Measurements from ENCODE around the gene DICER1.

Gene DICER1

DNA sequence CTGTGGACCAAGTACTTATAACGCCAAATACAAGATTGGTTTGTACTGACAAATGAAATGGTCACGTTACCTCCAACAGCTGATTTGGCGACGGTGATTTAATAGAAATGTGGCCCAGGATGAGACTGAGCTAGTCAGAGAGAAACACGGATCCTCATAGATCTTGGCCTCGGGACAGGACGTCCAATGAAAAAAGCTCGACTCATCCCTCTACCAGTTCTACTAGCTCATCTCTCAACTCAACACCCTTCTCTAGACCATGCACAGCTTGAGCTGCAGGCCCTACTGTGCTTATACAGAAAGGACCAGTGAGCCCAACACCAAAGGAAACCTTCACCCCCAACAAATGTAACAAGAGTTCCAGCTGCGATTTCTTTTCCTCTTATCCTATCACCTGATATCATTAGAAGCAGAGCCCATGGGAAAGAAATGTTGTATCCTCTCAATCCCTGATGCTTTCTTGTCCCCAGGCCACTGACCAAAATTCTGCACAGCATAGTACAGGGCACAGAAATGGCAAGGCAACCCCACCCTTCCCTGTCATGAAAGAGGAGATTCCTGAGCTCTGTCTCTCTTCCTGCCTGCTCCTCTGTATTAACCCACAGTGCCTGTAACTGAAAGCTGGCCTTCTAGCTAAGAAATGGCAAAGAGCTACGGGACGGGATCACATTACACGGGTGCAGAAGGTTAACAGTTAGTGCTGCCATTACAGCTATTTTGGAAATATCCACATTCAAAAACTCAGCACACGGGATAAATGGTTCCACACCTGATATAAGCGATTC lies 39.2 kb downstream of the DICER1 start:
- no peak for DNase-seq
- Histone ChIP-seq H3K9me3 (ENCODE audit: control insufficient read depth, low read length) (no peaks in the 10 kb centered on the region), H3K27me3 (replicated peaks; ENCODE audit: control insufficient read depth, insufficient read depth, low read length, poor library complexity, severe bottlenecking) (no peaks in the 10 kb centered on the region), H3K4me3 (ENCODE audit: insufficient read depth, low read depth, low read length, poor library complexity, severe bottlenecking) (no peak overlapping the region), H3K4me1 (ENCODE audit: control insufficient read depth, insufficient read depth, low read length, poor library complexity, severe bottlenecking) (no peaks in the 10 kb centered on the region), H3K36me3 (ENCODE audit: control insufficient read depth, insufficient read depth, low read length) (peaks cover 51% of the 10 kb centered on the region), H3K27ac (ENCODE audit: insufficient read depth, low read length, poor library complexity, severe bottlenecking) (no peak overlapping the region)

DNA sequence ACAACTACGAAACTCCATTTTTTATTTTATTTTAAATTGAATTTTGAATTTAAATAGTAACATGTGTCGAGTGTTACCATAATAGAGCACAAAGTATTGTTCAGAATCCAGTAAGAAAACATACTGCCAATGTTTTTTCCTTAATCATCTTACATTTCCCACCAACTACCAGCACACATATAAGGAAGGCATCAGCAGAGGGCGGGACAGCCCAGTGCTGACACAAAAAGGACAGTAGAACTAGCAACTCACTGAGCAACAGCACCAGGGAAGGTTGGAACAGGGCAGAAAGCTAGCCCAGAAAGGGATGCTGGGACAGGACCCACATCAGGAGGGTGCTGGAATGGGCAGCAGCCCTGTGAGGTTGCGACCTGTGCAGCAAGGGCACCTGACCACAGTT lies 43.9 kb downstream of the DICER1 start:
- Histone ChIP-seq H3K4me1 (ENCODE audit: control insufficient read depth, insufficient read depth, low read length, poor library complexity, severe bottlenecking) (no peaks in the 10 kb centered on the region), H3K9me3 (ENCODE audit: control insufficient read depth, low read length) (no peaks in the 10 kb centered on the region), H3K27me3 (replicated peaks; ENCODE audit: control insufficient read depth, insufficient read depth, low read length, poor library complexity, severe bottlenecking) (no peaks in the 10 kb centered on the region), H3K27ac (ENCODE audit: insufficient read depth, low read length, poor library complexity, severe bottlenecking) (no peak overlapping the region), H3K36me3 (ENCODE audit: control insufficient read depth, insufficient read depth, low read length) (peaks cover 52% of the 10 kb centered on the region), H3K4me3 (ENCODE audit: insufficient read depth, low read depth, low read length, poor library complexity, severe bottlenecking) (no peak overlapping the region)
- no peak for DNase-seq

GRCh38 chr14:95111507-95112164 lies 45.7 kb downstream of the DICER1 start:
- Histone ChIP-seq H3K4me3 (ENCODE audit: insufficient read depth, low read depth, low read length, poor library complexity, severe bottlenecking) (no peak overlapping the region), H3K27ac (ENCODE audit: insufficient read depth, low read length, poor library complexity, severe bottlenecking) (no peak overlapping the region), H3K36me3 (ENCODE audit: control insufficient read depth, insufficient read depth, low read length) (peaks cover 60% of the 10 kb centered on the region)

GRCh38 chr14:95110178-95110577 lies 47.2 kb downstream of the DICER1 start:
- no peak overlapping the region for H3K27ac ChIP-seq (ENCODE audit: insufficient read depth, low read length, poor library complexity, severe bottlenecking)
- H3K9me3 ChIP-seq (ENCODE audit: control insufficient read depth, low read length) = no peaks in the 10 kb centered on the region
- no peak overlapping the region for H3K4me3 ChIP-seq (ENCODE audit: insufficient read depth, low read depth, low read length, poor library complexity, severe bottlenecking)
- H3K36me3 ChIP-seq (ENCODE audit: control insufficient read depth, insufficient read depth, low read length) = peaks cover 57% of the 10 kb centered on the region
- H3K27me3 ChIP-seq (replicated peaks; ENCODE audit: control insufficient read depth, insufficient read depth, low read length, poor library complexity, severe bottlenecking) = no peaks in the 10 kb centered on the region
- no peaks in the 10 kb centered on the region for H3K4me1 ChIP-seq (ENCODE audit: control insufficient read depth, insufficient read depth, low read length, poor library complexity, severe bottlenecking)
- no peak for DNase-seq

More at GRCh38 chr14:95111507-95112164, 45.7 kb downstream of the DICER1 start:
- Histone ChIP-seq H3K27me3 (replicated peaks; ENCODE audit: control insufficient read depth, insufficient read depth, low read length, poor library complexity, severe bottlenecking) (no peaks in the 10 kb centered on the region), H3K4me1 (ENCODE audit: control insufficient read depth, insufficient read depth, low read length, poor library complexity, severe bottlenecking) (no peaks in the 10 kb centered on the region), H3K9me3 (ENCODE audit: control insufficient read depth, low read length) (no peaks in the 10 kb centered on the region)
- no peak for DNase-seq

GRCh38 chr14:95107711-95108110 lies 49.6 kb downstream of the DICER1 start:
- no peaks in the 10 kb centered on the region for H3K27me3 ChIP-seq (replicated peaks; ENCODE audit: control insufficient read depth, insufficient read depth, low read length, poor library complexity, severe bottlenecking)
- H3K36me3 ChIP-seq (ENCODE audit: control insufficient read depth, insufficient read depth, low read length) = peaks cover 62% of the 10 kb centered on the region
- no peak overlapping the region for H3K27ac ChIP-seq (ENCODE audit: insufficient read depth, low read length, poor library complexity, severe bottlenecking)
- no peak overlapping the region for H3K4me3 ChIP-seq (ENCODE audit: insufficient read depth, low read depth, low read length, poor library complexity, severe bottlenecking)
- no peak for DNase-seq
- no peaks in the 10 kb centered on the region for H3K4me1 ChIP-seq (ENCODE audit: control insufficient read depth, insufficient read depth, low read length, poor library complexity, severe bottlenecking)
- H3K9me3 ChIP-seq (ENCODE audit: control insufficient read depth, low read length) = no peaks in the 10 kb centered on the region

DNA sequence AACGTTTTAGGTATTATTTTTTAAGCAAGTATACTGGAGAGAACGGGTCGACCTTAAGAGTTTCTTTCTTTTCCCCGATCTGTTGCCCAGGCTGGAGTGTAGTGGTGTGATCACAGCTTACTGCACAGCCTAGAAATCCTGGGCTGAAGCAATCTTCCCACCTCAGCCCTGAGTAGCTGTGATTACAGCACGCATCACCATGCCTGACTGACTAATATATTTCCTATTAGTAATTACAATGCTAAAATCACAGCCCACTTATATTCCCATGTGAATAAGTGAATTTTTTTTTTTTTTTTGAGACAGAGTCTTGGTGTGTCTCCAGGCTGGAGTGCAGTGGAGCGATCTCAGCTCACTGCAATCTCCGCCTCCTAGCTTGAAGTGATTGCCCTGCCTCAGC lies 50.4 kb downstream of the DICER1 start:
- DNase-seq = no peak
- Histone ChIP-seq H3K27me3 (replicated peaks; ENCODE audit: control insufficient read depth, insufficient read depth, low read length, poor library complexity, severe bottlenecking) (no peaks in the 10 kb centered on the region), H3K27ac (ENCODE audit: insufficient read depth, low read length, poor library complexity, severe bottlenecking) (no peak overlapping the region), H3K4me3 (ENCODE audit: insufficient read depth, low read depth, low read length, poor library complexity, severe bottlenecking) (no peak overlapping the region), H3K36me3 (ENCODE audit: control insufficient read depth, insufficient read depth, low read length) (peaks cover 68% of the 10 kb centered on the region), H3K4me1 (ENCODE audit: control insufficient read depth, insufficient read depth, low read length, poor library complexity, severe bottlenecking) (no peaks in the 10 kb centered on the region), H3K9me3 (ENCODE audit: control insufficient read depth, low read length) (no peaks in the 10 kb centered on the region)

DNA sequence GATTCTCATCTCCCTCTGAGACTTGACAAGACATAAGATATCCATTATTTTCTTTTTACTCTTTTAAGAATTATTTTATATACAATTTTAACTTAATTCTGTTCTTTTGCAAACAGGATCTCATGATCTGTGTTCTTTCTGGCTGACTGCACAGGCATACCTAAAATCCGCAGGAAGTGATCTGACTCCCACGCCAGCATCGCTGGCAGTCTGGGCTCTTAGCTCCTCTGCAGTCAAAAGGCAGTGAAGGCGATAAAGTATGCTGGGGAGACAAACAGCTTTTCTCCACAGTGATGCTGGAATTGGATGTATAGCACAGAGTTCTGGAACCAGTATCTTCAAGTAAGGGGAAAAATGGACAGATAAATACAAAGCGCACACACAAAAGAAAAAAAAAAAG lies 52.4 kb downstream of the DICER1 start:
- DNase-seq = no peak
- H3K27ac ChIP-seq (ENCODE audit: insufficient read depth, low read length, poor library complexity, severe bottlenecking) = no peak overlapping the region
- peaks cover 65% of the 10 kb centered on the region for H3K36me3 ChIP-seq (ENCODE audit: control insufficient read depth, insufficient read depth, low read length)
- no peaks in the 10 kb centered on the region for H3K9me3 ChIP-seq (ENCODE audit: control insufficient read depth, low read length)
- H3K27me3 ChIP-seq (replicated peaks; ENCODE audit: control insufficient read depth, insufficient read depth, low read length, poor library complexity, severe bottlenecking) = no peaks in the 10 kb centered on the region
- H3K4me3 ChIP-seq (ENCODE audit: insufficient read depth, low read depth, low read length, poor library complexity, severe bottlenecking) = no peak overlapping the region
- H3K4me1 ChIP-seq (ENCODE audit: control insufficient read depth, insufficient read depth, low read length, poor library complexity, severe bottlenecking) = no peaks in the 10 kb centered on the region

DNA sequence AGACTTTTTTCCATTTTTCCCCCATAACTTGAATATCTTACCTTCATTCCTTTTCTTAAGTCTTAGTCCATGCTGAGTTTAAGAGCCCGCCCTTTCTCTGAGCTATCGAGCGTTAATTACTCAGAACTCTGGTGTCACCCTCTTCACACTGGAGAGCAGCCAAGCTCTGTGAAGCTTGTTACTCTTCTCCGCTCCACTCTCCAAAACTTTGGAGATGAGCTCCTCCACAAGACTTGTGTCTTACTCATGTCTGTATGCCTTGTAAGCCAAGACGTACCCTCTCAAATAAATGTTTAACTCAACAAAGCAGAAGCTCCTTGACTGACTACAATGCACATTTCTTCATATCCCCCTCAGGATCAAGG lies 54.7 kb downstream of the DICER1 start:
- Histone ChIP-seq H3K27me3 (replicated peaks; ENCODE audit: control insufficient read depth, insufficient read depth, low read length, poor library complexity, severe bottlenecking) (no peaks in the 10 kb centered on the region), H3K4me1 (ENCODE audit: control insufficient read depth, insufficient read depth, low read length, poor library complexity, severe bottlenecking) (no peaks in the 10 kb centered on the region), H3K9me3 (ENCODE audit: control insufficient read depth, low read length) (no peaks in the 10 kb centered on the region), H3K4me3 (ENCODE audit: insufficient read depth, low read depth, low read length, poor library complexity, severe bottlenecking) (no peak overlapping the region), H3K27ac (ENCODE audit: insufficient read depth, low read length, poor library complexity, severe bottlenecking) (no peak overlapping the region), H3K36me3 (ENCODE audit: control insufficient read depth, insufficient read depth, low read length) (peaks cover 57% of the 10 kb centered on the region)
- DNase-seq = no peak

- H3K36me3 ChIP-seq (ENCODE audit: control insufficient read depth, insufficient read depth, low read length) = peaks cover 50% of the 10 kb centered on the region
Observed at GRCh38 chr14:95101736-95102679, 55.3 kb downstream of the DICER1 start.

More at GRCh38 chr14:95101736-95102679, 55.3 kb downstream of the DICER1 start:
- no peak overlapping the region for H3K4me3 ChIP-seq (ENCODE audit: insufficient read depth, low read depth, low read length, poor library complexity, severe bottlenecking)
- no peak for DNase-seq
- H3K4me1 ChIP-seq (ENCODE audit: control insufficient read depth, insufficient read depth, low read length, poor library complexity, severe bottlenecking) = no peaks in the 10 kb centered on the region
- no peaks in the 10 kb centered on the region for H3K27me3 ChIP-seq (replicated peaks; ENCODE audit: control insufficient read depth, insufficient read depth, low read length, poor library complexity, severe bottlenecking)
- no peak overlapping the region for H3K27ac ChIP-seq (ENCODE audit: insufficient read depth, low read length, poor library complexity, severe bottlenecking)
- no peaks in the 10 kb centered on the region for H3K9me3 ChIP-seq (ENCODE audit: control insufficient read depth, low read length)

All from effector memory CD4-positive, alpha-beta T cell (primary cell).